HG03103 (cell line): Measurements from ENCODE around the gene LAMTOR2.

Experiments used
- ATAC-seq: cut with Tn5 transposase; IDR thresholded peaks from one replicate; pipeline ENCODE4 v1.9.1; 2021; ENCODE audit warnings: low read depth; ENCODE audit not compliant: unreplicated experiment

The LAMTOR2 gene

GRCh38 chr1:156074661-156075060 lies 20.1 kb downstream of the LAMTOR2 start:
- no peak for ATAC-seq

- ATAC-seq, result no peak
Observed at GRCh38 chr1:156075162-156075561, 20.6 kb downstream of the LAMTOR2 start.

- no peak for ATAC-seq
Observed at GRCh38 chr1:156075775-156076204, 21.2 kb downstream of the LAMTOR2 start.

- peak; percentile 66 for ATAC-seq
Observed at GRCh38 chr1:156076609-156077429, 22.2 kb downstream of the LAMTOR2 start.

- ATAC-seq, result no peak
Observed at GRCh38 chr1:156077430-156077760, 22.8 kb downstream of the LAMTOR2 start.

GRCh38 chr1:156078728-156079127 lies 24.1 kb downstream of the LAMTOR2 start:
- ATAC-seq, result no peak

GRCh38 chr1:156079762-156080161 lies 25.2 kb downstream of the LAMTOR2 start:
- ATAC-seq, result no peak

- no peak for ATAC-seq
Observed at GRCh38 chr1:156080241-156080862, 25.8 kb downstream of the LAMTOR2 start.

- no peak for ATAC-seq
Observed at GRCh38 chr1:156080863-156081179, 26.2 kb downstream of the LAMTOR2 start.

- no peak for ATAC-seq
Observed at GRCh38 chr1:156081180-156081916, 26.8 kb downstream of the LAMTOR2 start.

GRCh38 chr1:156081917-156082308 lies 27.3 kb downstream of the LAMTOR2 start:
- ATAC-seq, result no peak

- ATAC-seq, result no peak
Observed at GRCh38 chr1:156082309-156083091, 27.9 kb downstream of the LAMTOR2 start, which contains the start of gene MEX3A. MEX3A (minus strand) TSS chr1:156082465; CDS start chr1:156081998, 467 bp downstream.

GRCh38 chr1:156083800-156084790 lies 29.5 kb downstream of the LAMTOR2 start:
- ATAC-seq, result no peak

GRCh38 chr1:156086256-156086662 lies 31.7 kb downstream of the LAMTOR2 start:
- no peak for ATAC-seq

GRCh38 chr1:156089704-156090103 lies 35.1 kb downstream of the LAMTOR2 start:
- ATAC-seq, result no peak

GRCh38 chr1:156090138-156090839 lies 35.7 kb downstream of the LAMTOR2 start:
- ATAC-seq, result no peak

- ATAC-seq, result no peak
Observed at GRCh38 chr1:156090840-156091188, 36.2 kb downstream of the LAMTOR2 start.

- ATAC-seq, result no peak
Observed at GRCh38 chr1:156091610-156092009, 37.0 kb downstream of the LAMTOR2 start.

- ATAC-seq, result no peak
Observed at GRCh38 chr1:156095906-156096508, 41.4 kb downstream of the LAMTOR2 start.
